HepG2 (cell line): ENCODE data around the gene MBTD1. TPM values are rescaled to one million over a fixed set of nuclear protein-coding genes. Genes with fewer than 3 reads are reported as not detected.

Source experiments
- ATAC-seq: fragments of 200-7000 bp; cut with Tn5 transposase; 3 replicates; pipeline ENCODE4 v1.9.1; 2020; ENCODE audit warnings: mild to moderate bottlenecking, moderate library complexity
- BruUV-seq: library from RNA; stranded (reverse); fragments of 400-500 nt; replicated peaks from 2 replicates; lab custom pipeline; 2021; lab: Mats Ljungman, UMichigan
- CTCF ChIA-PET: fragments of 300-600 bp; formaldehyde crosslinking; extraction: SDS; loops from one replicate; lab custom pipeline; 2021; ENCODE audit warnings: low total read pairs, inconsistent platforms, low intra/inter-chr PET ratio; lab: Yijun Ruan, JAX
- POLR2A ChIA-PET: fragments of 350-600 bp; sonication (Branson Sonifier 250); formaldehyde crosslinking; loops from one replicate; lab custom pipeline; 2020; ENCODE audit warnings: antibody characterized with exemption, inconsistent platforms; lab: Yijun Ruan, JAX
- DNase-seq: peaks from one replicate; pipeline ENCODE4 v3.0.0-alpha.2; 2015; ENCODE audit warnings: low spot score
- FAIRE-seq: peaks from 3 replicates; lab custom pipeline; 2011; peaks lifted over from hg19 to GRCh38; lab: Jason Lieb, UNC
- H2AFZ ChIP-seq: one replicate; pipeline ENCODE4 v1.6.1; 2011; ENCODE audit warnings: low read length, inconsistent platforms
- H3K27ac ChIP-seq: fragments of 300-600 bp; 3 replicates; pipeline ENCODE4 v1.8.0; 2011; ENCODE audit warnings: mixed run types, mild to moderate bottlenecking, mixed read lengths, low read length, inconsistent platforms; ENCODE audit not compliant: insufficient read depth; ENCODE audit errors: extremely low read length
- H3K27me3 ChIP-seq, 2 experiments: fragments of 200-600 bp in 1 of 2; 2 replicates in 1 of 2; 3 replicates in 1 of 2; pipeline versions ENCODE4 v1.6.0 to v1.8.0; 2011; ENCODE audit warnings: low read length in 2 of 2, mild to moderate bottlenecking in 2 of 2, moderate library complexity in 2 of 2, inconsistent platforms in 1 of 2; ENCODE audit not compliant: insufficient read depth in 2 of 2, control insufficient read depth in 1 of 2
- H3K36me3 ChIP-seq, 2 experiments: fragments of 200-600 bp in 1 of 2; replicated peaks in 1 of 2; 2 replicates in 1 of 2; 3 replicates in 1 of 2; pipeline versions ENCODE4 v1.5.1 to v1.8.0; 2011; ENCODE audit warnings: low read length in 2 of 2, inconsistent platforms in 1 of 2; ENCODE audit not compliant: insufficient read depth in 2 of 2, control insufficient read depth in 1 of 2
- H3K4me1 ChIP-seq: 2 replicates; pipeline ENCODE4 v1.5.1; 2012; ENCODE audit warnings: low read length, inconsistent platforms; ENCODE audit not compliant: insufficient read depth
- H3K4me2 ChIP-seq: 2 replicates; pipeline ENCODE4 v1.6.0; 2011; ENCODE audit warnings: low read depth, low read length, inconsistent platforms
- H3K4me3 ChIP-seq, 3 experiments: fragments of 200-600 bp in 1 of 3; sonication (generic), shearing (Covaris generic) in 1 of 3; replicated peaks in 1 of 3; 2 replicates each; pipeline ENCODE4 v1.5.1; 2011 to 2016; ENCODE audit warnings: low read length in 3 of 3, inconsistent platforms in 2 of 3, low read depth in 2 of 3, mild to moderate bottlenecking in 2 of 3, control low read depth in 1 of 3, mixed read lengths in 1 of 3; ENCODE audit not compliant: insufficient read depth in 1 of 3
- H3K79me2 ChIP-seq: one replicate; pipeline ENCODE4 v1.6.1; 2011; ENCODE audit warnings: low read length, inconsistent platforms; ENCODE audit not compliant: insufficient read depth
- H3K9ac ChIP-seq: 2 replicates; pipeline ENCODE4 v1.6.0; 2011; ENCODE audit warnings: mild to moderate bottlenecking, low read depth, low read length, inconsistent platforms; ENCODE audit not compliant: insufficient read depth
- H3K9me3 ChIP-seq: 2 replicates; pipeline ENCODE4 v1.5.1; 2012; ENCODE audit warnings: mild to moderate bottlenecking, low read length
- H4K20me1 ChIP-seq: 2 replicates; pipeline ENCODE4 v1.6.0; 2011; ENCODE audit warnings: inconsistent platforms, mild to moderate bottlenecking, low read length, moderate library complexity; ENCODE audit not compliant: insufficient read depth
- LCORL ChIP-seq, 2 experiments: fragments of 450-650 bp in 1 of 2; sonication (generic) in 1 of 2; formaldehyde crosslinking in 1 of 2; IDR thresholded peaks; 2 replicates each; pipeline versions ENCODE4 v1.5.0 to v1.6.1; 2017 to 2020; ENCODE audit warnings: antibody characterized with exemption in 1 of 2, missing genetic modification reagents in 1 of 2
- MLXIP ChIP-seq: sonication (generic); formaldehyde crosslinking; IDR thresholded peaks from 2 replicates; pipeline ENCODE4 v1.9.0; 2021; ENCODE audit warnings: missing genetic modification reagents, borderline replicate concordance
- MZF1 ChIP-seq: sonication (generic); formaldehyde crosslinking; IDR thresholded peaks from 2 replicates; pipeline ENCODE4 v1.8.1; 2023; ENCODE audit warnings: mild to moderate bottlenecking, missing genetic modification reagents, borderline replicate concordance
- RORA ChIP-seq: sonication (generic); formaldehyde crosslinking; IDR thresholded peaks from 2 replicates; pipeline ENCODE4 v1.5.0; 2020; ENCODE audit warnings: mild to moderate bottlenecking, missing genetic modification reagents, moderate library complexity
- SMARCE1 ChIP-seq: fragments of 450-650 bp; IDR thresholded peaks from 2 replicates; pipeline ENCODE4 v1.6.1; 2017; ENCODE audit warnings: borderline replicate concordance
- SNAI1 ChIP-seq: sonication (generic); formaldehyde crosslinking; IDR thresholded peaks from 2 replicates; pipeline ENCODE4 v1.5.0; 2020; ENCODE audit warnings: mild to moderate bottlenecking, missing genetic modification reagents, borderline replicate concordance
- SRSF9 ChIP-seq: fragments of 200-400 bp; formaldehyde crosslinking; IDR thresholded peaks from 2 replicates; pipeline ENCODE4 v1.6.1; 2018; ENCODE audit warnings: borderline replicate concordance, mild to moderate bottlenecking, low read depth, low read length; ENCODE audit not compliant: insufficient read depth, poor library complexity, severe bottlenecking
- THAP9 ChIP-seq: sonication (generic); formaldehyde crosslinking; IDR thresholded peaks from 2 replicates; pipeline ENCODE4; 2020; ENCODE audit warnings: missing genetic modification reagents, mild to moderate bottlenecking, borderline replicate concordance
- THRA ChIP-seq: sonication (generic); formaldehyde crosslinking; IDR thresholded peaks from 2 replicates; pipeline ENCODE4 v1.4.0; 2020; ENCODE audit warnings: missing genetic modification reagents, borderline replicate concordance
- ZNF263 ChIP-seq: sonication (generic); formaldehyde crosslinking; IDR thresholded peaks from 2 replicates; pipeline ENCODE4 v1.4.0; 2020; ENCODE audit warnings: missing genetic modification reagents
- ZNF275 ChIP-seq: sonication (generic); formaldehyde crosslinking; IDR thresholded peaks from 2 replicates; pipeline ENCODE4 v1.8.0; 2022; ENCODE audit warnings: missing genetic modification reagents, mild to moderate bottlenecking, inconsistent platforms, borderline replicate concordance
- ZNF598 ChIP-seq: sonication (generic); formaldehyde crosslinking; IDR thresholded peaks from 2 replicates; pipeline ENCODE4 v1.5.1; 2020; ENCODE audit warnings: mild to moderate bottlenecking, missing genetic modification reagents, borderline replicate concordance
- ZNF605 ChIP-seq: sonication (generic); formaldehyde crosslinking; IDR thresholded peaks from 2 replicates; pipeline ENCODE4 v1.8.0; 2022; ENCODE audit warnings: mild to moderate bottlenecking, missing genetic modification reagents
- ZNF713 ChIP-seq: sonication (generic); formaldehyde crosslinking; IDR thresholded peaks from 2 replicates; pipeline ENCODE4 v1.4.0; 2020; ENCODE audit warnings: mild to moderate bottlenecking, missing genetic modification reagents
- WGBS: methylation state at CpG from one replicate; pipeline ENCODE4 v1.1.6; 2017; ENCODE audit warnings: low lambda C conversion rate; 5-methylcytosine and 5-hydroxymethylcytosine counted together
- in situ Hi-C: cut with HindIII; loops from 2 replicates; pipeline ENCODE4 v1.10.0; 2017; ENCODE audit warnings: low pct_unique_long_range_greater_than_20kb; ENCODE audit not compliant: extremely low pct_ligation_motif_present
- intact Hi-C: fragments of 100-400 bp; cut with micrococcal nuclease; formaldehyde crosslinking; loops from one replicate; pipeline ENCODE4 v1.10.0; 2022; ENCODE audit not compliant: unreplicated experiment
- polyA plus RNA-seq, 8 experiments: library from polyadenylated mRNA; depleted of rRNA in 3 of 8; stranded (reverse) in 7 of 8; unstranded in 1 of 8; fragments of >200 nt; fragmentation: Illumina TruSeq in 4 of 8; extraction: Trizol in 4 of 8; gene quantifications; 2 replicates each; pipeline versions ENCODE4 v1.2.1 to v1.2.3, GENCODE V29; 2011 to 2016; ENCODE audit warnings: low read depth in 4 of 8, missing spikeins in 1 of 8, mixed read lengths in 1 of 8; ENCODE audit not compliant: insufficient read depth in 1 of 8
- total RNA-seq, 5 experiments: library from RNA; depleted of rRNA; stranded (reverse); fragments of >200 nt; fragmentation: Illumina TruSeq; extraction: Trizol; gene quantifications; 2 replicates each; pipeline ENCODE4 v1.2.3, GENCODE V29; 2016; ENCODE audit warnings: low read depth in 1 of 5

The MBTD1 gene
- total and polyA plus RNA-seq, 2 of the 13 experiments (the other 11 are each of a cell fraction or from before 2014, with no cell fraction given), result 20.9 TPM

GRCh38 chr17:51279183-51279582, 19.3 kb upstream of the MBTD1 start (continued):
- no peak for TF ChIP-seq ZNF605 (CRISPR knock-in tag)

- intact Hi-C loops, result no loop called here
- peaks cover 22 to 93% of the 10 kb centered on the region in 2 experiments for H3K36me3 ChIP-seq
- TF ChIP-seq SNAI1 (no peak), RORA (CRISPR knock-in tag) (no peak), MLXIP (CRISPR knock-in tag) (no peak), ZNF263 (CRISPR knock-in tag) (no peak), LCORL (IDR thresholded peaks at IDR 0.05) (no peak), LCORL (CRISPR knock-in tag; IDR thresholded peaks at IDR 0.05) (no peak), SMARCE1 (no peak), SRSF9 (no peak), THAP9 (CRISPR knock-in tag) (no peak), ZNF713 (CRISPR knock-in tag) (no peak), THRA (no peak), ZNF275 (CRISPR knock-in tag) (no peak), MZF1 (CRISPR knock-in tag) (no peak), ZNF598 (CRISPR knock-in tag) (no peak)
Measured at GRCh38 chr17:51275381-51275780, 15.5 kb upstream of the MBTD1 start.

More at GRCh38 chr17:51275381-51275780, 15.5 kb upstream of the MBTD1 start:
- peaks cover 9% of the 10 kb centered on the region for H3K4me1 ChIP-seq
- H3K27ac ChIP-seq, result no peak overlapping the region
- peaks cover 10% of the 10 kb centered on the region for H3K79me2 ChIP-seq
- no peak overlapping the region for H3K9ac ChIP-seq
- H4K20me1 ChIP-seq, result peaks cover 10% of the 10 kb centered on the region
- in situ Hi-C loops, result no loop called here
- H3K4me3 ChIP-seq, result no peak overlapping the region
- no peak for DNase-seq
- H3K4me2 ChIP-seq, result no peak overlapping the region
- ATAC-seq, result no peak
- no peak overlapping the region for H2AFZ ChIP-seq
- H3K27me3 ChIP-seq, result no peaks in the 10 kb centered on the region
- POLR2A ChIA-PET, result no interaction called here
- H3K9me3 ChIP-seq, result no peaks in the 10 kb centered on the region
- CTCF ChIA-PET, result no interaction called here
- BruUV-seq, result no TSS peak
- no peak for FAIRE-seq
- WGBS, result 92% methylated on average over 1 of the region's 1 CpG
